HepG2 (cell line): Measurements from ENCODE around the gene UBP1. TPM values are rescaled to one million over a fixed set of nuclear protein-coding genes. Genes with fewer than 3 reads are reported as not detected.

ENCODE experiments used
- MED13 ChIP-seq: sonication (generic); formaldehyde crosslinking; IDR thresholded peaks from 2 replicates; pipeline ENCODE4 v1.5.0; 2020; ENCODE audit warnings: missing genetic modification reagents
- MTA1 ChIP-seq: sonication (generic); formaldehyde crosslinking; IDR thresholded peaks from 2 replicates; pipeline ENCODE4 v1.4.0; 2020; ENCODE audit warnings: missing genetic modification reagents, mild to moderate bottlenecking, borderline replicate concordance
- RAD21 ChIP-seq: fragments of 450-650 bp; formaldehyde crosslinking; IDR thresholded peaks from 2 replicates; pipeline ENCODE4 v1.5.0; 2020; ENCODE audit warnings: mild to moderate bottlenecking
- ZNF180 ChIP-seq: sonication (generic); formaldehyde crosslinking; IDR thresholded peaks from 2 replicates; pipeline ENCODE4 v1.4.0; 2020; ENCODE audit warnings: low read depth, missing genetic modification reagents, borderline replicate concordance
- ZNF407 ChIP-seq: sonication (generic); formaldehyde crosslinking; IDR thresholded peaks from one replicate; pipeline ENCODE4 v1.5.1; 2020; ENCODE audit warnings: mild to moderate bottlenecking, missing genetic modification reagents; ENCODE audit errors: not compliant biosample characterization
- ZNF546 ChIP-seq: sonication (generic); formaldehyde crosslinking; conservative IDR thresholded peaks from 2 replicates; pipeline ENCODE4 v1.8.1; 2023; ENCODE audit warnings: mild to moderate bottlenecking, missing genetic modification reagents
- ZNF569 ChIP-seq: sonication (generic); formaldehyde crosslinking; IDR thresholded peaks from 2 replicates; pipeline ENCODE4 v1.5.0; 2020; ENCODE audit warnings: mild to moderate bottlenecking, missing genetic modification reagents, moderate library complexity, borderline replicate concordance
- polyA plus RNA-seq, 8 experiments: library from polyadenylated mRNA; depleted of rRNA in 3 of 8; stranded (reverse) in 7 of 8; unstranded in 1 of 8; fragments of >200 nt; fragmentation: Illumina TruSeq in 4 of 8; extraction: Trizol in 4 of 8; gene quantifications; 2 replicates each; pipeline versions ENCODE4 v1.2.1 to v1.2.3, GENCODE V29; 2011 to 2016; ENCODE audit warnings: low read depth in 4 of 8, missing spikeins in 1 of 8, mixed read lengths in 1 of 8; ENCODE audit not compliant: insufficient read depth in 1 of 8
- total RNA-seq, 5 experiments: library from RNA; depleted of rRNA; stranded (reverse); fragments of >200 nt; fragmentation: Illumina TruSeq; extraction: Trizol; gene quantifications; 2 replicates each; pipeline ENCODE4 v1.2.3, GENCODE V29; 2016; ENCODE audit warnings: low read depth in 1 of 5
- TF ChIP-seq, protein P1 (sequence below): sonication (generic); formaldehyde crosslinking; IDR thresholded peaks from 2 replicates; pipeline ENCODE4 v1.8.1; 2022; ENCODE audit warnings: low read depth, mild to moderate bottlenecking, missing genetic modification reagents

UBP1 gene
- total and polyA plus RNA-seq, 2 of the 13 experiments (the other 11 are each of a cell fraction or from before 2014, with no cell fraction given): 48.3 to 79.9 TPM

GRCh38 chr3:33439546-33440327 lies 468 bp downstream of the UBP1 start (continued):
- TF ChIP-seq ZNF407 (CRISPR knock-in tag) (peak; percentile 22), MTA1 (peak; percentile 60; the same call in 1 of the 2 replicates), ZNF546 (CRISPR knock-in tag) (peak; percentile 82; the same call in 1 of the 2 replicates), ZNF180 (CRISPR knock-in tag) (no peak), RAD21 (CRISPR knock-in tag) (peak; percentile 30; the same call in 1 of the 2 replicates), MED13 (CRISPR knock-in tag) (peak; percentile 34; the same call in 1 of the 2 replicates), ZNF569 (no peak)
- TF ChIP-seq, protein P1, sequence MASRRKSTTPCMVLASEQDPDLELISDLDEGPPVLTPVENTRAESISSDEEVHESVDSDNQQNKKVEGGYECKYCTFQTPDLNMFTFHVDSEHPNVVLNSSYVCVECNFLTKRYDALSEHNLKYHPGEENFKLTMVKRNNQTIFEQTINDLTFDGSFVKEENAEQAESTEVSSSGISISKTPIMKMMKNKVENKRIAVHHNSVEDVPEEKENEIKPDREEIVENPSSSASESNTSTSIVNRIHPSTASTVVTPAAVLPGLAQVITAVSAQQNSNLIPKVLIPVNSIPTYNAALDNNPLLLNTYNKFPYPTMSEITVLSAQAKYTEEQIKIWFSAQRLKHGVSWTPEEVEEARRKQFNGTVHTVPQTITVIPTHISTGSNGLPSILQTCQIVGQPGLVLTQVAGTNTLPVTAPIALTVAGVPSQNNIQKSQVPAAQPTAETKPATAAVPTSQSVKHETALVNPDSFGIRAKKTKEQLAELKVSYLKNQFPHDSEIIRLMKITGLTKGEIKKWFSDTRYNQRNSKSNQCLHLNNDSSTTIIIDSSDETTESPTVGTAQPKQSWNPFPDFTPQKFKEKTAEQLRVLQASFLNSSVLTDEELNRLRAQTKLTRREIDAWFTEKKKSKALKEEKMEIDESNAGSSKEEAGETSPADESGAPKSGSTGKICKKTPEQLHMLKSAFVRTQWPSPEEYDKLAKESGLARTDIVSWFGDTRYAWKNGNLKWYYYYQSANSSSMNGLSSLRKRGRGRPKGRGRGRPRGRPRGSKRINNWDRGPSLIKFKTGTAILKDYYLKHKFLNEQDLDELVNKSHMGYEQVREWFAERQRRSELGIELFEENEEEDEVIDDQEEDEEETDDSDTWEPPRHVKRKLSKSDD (CRISPR knock-in tag): no peak
